GM23338 (cell line): ENCODE measurements around the gene B4GAT1.

Experiments
- CREB1 ChIP-seq: fragments of 250-450 bp; sonication (Bioruptor Pico); IDR thresholded peaks from 2 replicates; pipeline ENCODE4 v1.5.0; 2020; ENCODE audit warnings: low read depth, mild to moderate bottlenecking, moderate library complexity
- EZH2 ChIP-seq: fragments of 200-600 bp; sonication (generic); IDR thresholded peaks from one replicate; pipeline ENCODE4 v1.8.0; 2017; ENCODE audit warnings: antibody characterized with exemption, mild to moderate bottlenecking, low read depth; ENCODE audit not compliant: unreplicated experiment
- JUNB ChIP-seq: IDR thresholded peaks from one replicate; pipeline ENCODE4 v1.6.1; 2016; ENCODE audit warnings: antibody characterized with exemption; ENCODE audit not compliant: unreplicated experiment
- POLR2AphosphoS5 ChIP-seq: IDR thresholded peaks from 2 replicates; pipeline ENCODE4 v1.6.1; 2016; ENCODE audit warnings: antibody characterized with exemption, low read depth
- ZNF114 ChIP-seq: fragments of 250-450 bp; sonication (Bioruptor Pico); IDR thresholded peaks from 2 replicates; pipeline ENCODE4 v1.5.0; 2020; ENCODE audit warnings: mild to moderate bottlenecking, moderate library complexity
- TF ChIP-seq, protein P1 (sequence below), 2 experiments: fragments of 200-600 bp in 1 of 2; sonication (generic) in 1 of 2; conservative IDR thresholded peaks; 2 replicates each; pipeline versions ENCODE4 v1.5.1 to v1.6.1; 2016 to 2017; ENCODE audit warnings: antibody characterized with exemption in 2 of 2, low read depth in 2 of 2, mild to moderate bottlenecking in 2 of 2, moderate library complexity in 1 of 2
- TF ChIP-seq, protein P2 (sequence below): IDR thresholded peaks from 2 replicates; pipeline ENCODE4 v1.6.1; 2016; ENCODE audit warnings: antibody characterized with exemption
- TF ChIP-seq, protein P3 (sequence below): IDR thresholded peaks from one replicate; pipeline ENCODE4 v1.6.1; 2018; ENCODE audit warnings: antibody characterized with exemption; ENCODE audit not compliant: unreplicated experiment

DNA sequence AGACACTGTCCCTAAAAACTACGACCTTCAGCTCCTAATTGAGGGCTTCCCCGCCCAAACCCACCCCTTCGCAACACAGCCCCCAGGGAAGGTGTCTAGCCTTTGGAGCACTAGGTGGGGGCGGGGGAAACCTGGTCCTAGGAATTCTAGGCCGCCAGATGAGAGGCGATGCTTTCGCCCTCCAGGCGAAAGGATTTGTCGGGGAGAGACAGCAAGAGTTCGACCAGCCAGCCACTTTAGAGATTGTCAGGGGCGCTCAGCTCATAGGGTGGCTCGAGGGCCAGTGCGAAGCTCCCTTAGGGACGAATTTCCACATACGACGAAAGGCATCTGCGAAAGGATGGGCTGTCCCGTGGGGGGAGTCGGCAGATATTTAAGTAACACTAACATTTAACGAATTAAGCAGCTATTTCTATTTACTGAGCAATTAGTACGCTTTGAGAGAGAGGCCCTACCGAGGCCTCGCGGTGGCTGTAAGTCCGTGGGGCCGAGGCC, 35.9 kb downstream of the B4GAT1 start:
- TF ChIP-seq EZH2: no peak
- TF ChIP-seq, protein P1, sequence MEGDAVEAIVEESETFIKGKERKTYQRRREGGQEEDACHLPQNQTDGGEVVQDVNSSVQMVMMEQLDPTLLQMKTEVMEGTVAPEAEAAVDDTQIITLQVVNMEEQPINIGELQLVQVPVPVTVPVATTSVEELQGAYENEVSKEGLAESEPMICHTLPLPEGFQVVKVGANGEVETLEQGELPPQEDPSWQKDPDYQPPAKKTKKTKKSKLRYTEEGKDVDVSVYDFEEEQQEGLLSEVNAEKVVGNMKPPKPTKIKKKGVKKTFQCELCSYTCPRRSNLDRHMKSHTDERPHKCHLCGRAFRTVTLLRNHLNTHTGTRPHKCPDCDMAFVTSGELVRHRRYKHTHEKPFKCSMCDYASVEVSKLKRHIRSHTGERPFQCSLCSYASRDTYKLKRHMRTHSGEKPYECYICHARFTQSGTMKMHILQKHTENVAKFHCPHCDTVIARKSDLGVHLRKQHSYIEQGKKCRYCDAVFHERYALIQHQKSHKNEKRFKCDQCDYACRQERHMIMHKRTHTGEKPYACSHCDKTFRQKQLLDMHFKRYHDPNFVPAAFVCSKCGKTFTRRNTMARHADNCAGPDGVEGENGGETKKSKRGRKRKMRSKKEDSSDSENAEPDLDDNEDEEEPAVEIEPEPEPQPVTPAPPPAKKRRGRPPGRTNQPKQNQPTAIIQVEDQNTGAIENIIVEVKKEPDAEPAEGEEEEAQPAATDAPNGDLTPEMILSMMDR (conservative IDR thresholded peaks at IDR 0.05; ENCODE audit: low read depth in 2 of 2): no peak; a peak in 1 of 4 replicates
- no peak for TF ChIP-seq POLR2AphosphoS5
- TF ChIP-seq, protein P2, sequence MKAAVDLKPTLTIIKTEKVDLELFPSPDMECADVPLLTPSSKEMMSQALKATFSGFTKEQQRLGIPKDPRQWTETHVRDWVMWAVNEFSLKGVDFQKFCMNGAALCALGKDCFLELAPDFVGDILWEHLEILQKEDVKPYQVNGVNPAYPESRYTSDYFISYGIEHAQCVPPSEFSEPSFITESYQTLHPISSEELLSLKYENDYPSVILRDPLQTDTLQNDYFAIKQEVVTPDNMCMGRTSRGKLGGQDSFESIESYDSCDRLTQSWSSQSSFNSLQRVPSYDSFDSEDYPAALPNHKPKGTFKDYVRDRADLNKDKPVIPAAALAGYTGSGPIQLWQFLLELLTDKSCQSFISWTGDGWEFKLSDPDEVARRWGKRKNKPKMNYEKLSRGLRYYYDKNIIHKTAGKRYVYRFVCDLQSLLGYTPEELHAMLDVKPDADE: no peak
- no peak for TF ChIP-seq JUNB
- no peak for TF ChIP-seq ZNF114 (CRISPR knock-in tag)
- no peak for TF ChIP-seq CREB1 (CRISPR knock-in tag)
- TF ChIP-seq, protein P3, sequence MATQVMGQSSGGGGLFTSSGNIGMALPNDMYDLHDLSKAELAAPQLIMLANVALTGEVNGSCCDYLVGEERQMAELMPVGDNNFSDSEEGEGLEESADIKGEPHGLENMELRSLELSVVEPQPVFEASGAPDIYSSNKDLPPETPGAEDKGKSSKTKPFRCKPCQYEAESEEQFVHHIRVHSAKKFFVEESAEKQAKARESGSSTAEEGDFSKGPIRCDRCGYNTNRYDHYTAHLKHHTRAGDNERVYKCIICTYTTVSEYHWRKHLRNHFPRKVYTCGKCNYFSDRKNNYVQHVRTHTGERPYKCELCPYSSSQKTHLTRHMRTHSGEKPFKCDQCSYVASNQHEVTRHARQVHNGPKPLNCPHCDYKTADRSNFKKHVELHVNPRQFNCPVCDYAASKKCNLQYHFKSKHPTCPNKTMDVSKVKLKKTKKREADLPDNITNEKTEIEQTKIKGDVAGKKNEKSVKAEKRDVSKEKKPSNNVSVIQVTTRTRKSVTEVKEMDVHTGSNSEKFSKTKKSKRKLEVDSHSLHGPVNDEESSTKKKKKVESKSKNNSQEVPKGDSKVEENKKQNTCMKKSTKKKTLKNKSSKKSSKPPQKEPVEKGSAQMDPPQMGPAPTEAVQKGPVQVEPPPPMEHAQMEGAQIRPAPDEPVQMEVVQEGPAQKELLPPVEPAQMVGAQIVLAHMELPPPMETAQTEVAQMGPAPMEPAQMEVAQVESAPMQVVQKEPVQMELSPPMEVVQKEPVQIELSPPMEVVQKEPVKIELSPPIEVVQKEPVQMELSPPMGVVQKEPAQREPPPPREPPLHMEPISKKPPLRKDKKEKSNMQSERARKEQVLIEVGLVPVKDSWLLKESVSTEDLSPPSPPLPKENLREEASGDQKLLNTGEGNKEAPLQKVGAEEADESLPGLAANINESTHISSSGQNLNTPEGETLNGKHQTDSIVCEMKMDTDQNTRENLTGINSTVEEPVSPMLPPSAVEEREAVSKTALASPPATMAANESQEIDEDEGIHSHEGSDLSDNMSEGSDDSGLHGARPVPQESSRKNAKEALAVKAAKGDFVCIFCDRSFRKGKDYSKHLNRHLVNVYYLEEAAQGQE: no peak
